Endothelial cell of umbilical vein (primary cell): ENCODE measurements around the gene RBP5. TPM values are rescaled to one million over a fixed set of nuclear protein-coding genes. Genes with fewer than 3 reads are reported as not detected.
A peak's percentile ranks its signal among the peaks of the same experiment; 100 is the strongest.

Source experiments
- BruUV-seq: library from RNA; stranded (reverse); fragments of 400-500 nt; replicated peaks from 2 replicates; lab custom pipeline; 2021; lab: Mats Ljungman, UMichigan
- CTCF ChIA-PET: fragments of 300-600, 350-600 bp; sonication (Branson Sonifier 250); formaldehyde crosslinking; loops from one replicate; lab custom pipeline; 2021; ENCODE audit warnings: antibody characterized with exemption, inconsistent platforms; lab: Charles Lee
- POLR2A ChIA-PET: fragments of 300-600, 350-600 bp; sonication (Branson Sonifier 250); formaldehyde crosslinking; loops from one replicate; lab custom pipeline; 2021; ENCODE audit warnings: antibody characterized with exemption, inconsistent platforms; lab: Charles Lee
- DNase-seq: peaks from one replicate; pipeline ENCODE4 v3.0.0-alpha.2; 2011; ENCODE audit warnings: low read depth, low spot score
- FAIRE-seq: peaks from 2 replicates; lab custom pipeline; 2011; peaks lifted over from hg19 to GRCh38; lab: Jason Lieb, UNC
- H2AFZ ChIP-seq: 2 replicates; pipeline ENCODE4 v1.6.0; 2012; ENCODE audit warnings: low read depth, low read length, control low read depth, inconsistent platforms
- H3K27ac ChIP-seq: 2 replicates; pipeline ENCODE4 v1.5.1; 2011; ENCODE audit warnings: low read depth, mild to moderate bottlenecking, control low read depth, low read length, moderate library complexity; ENCODE audit not compliant: insufficient read depth
- H3K27me3 ChIP-seq, 2 experiments: 2 replicates each; pipeline versions ENCODE4 v1.6.0 to v1.6.1; 2011; ENCODE audit warnings: low read length in 2 of 2, mixed read lengths in 1 of 2; ENCODE audit not compliant: control insufficient read depth in 2 of 2, insufficient read depth in 2 of 2
- H3K36me3 ChIP-seq, 2 experiments: 2 replicates in 1 of 2; 3 replicates in 1 of 2; pipeline ENCODE4 v1.5.1; 2011; ENCODE audit warnings: low read length in 2 of 2, mild to moderate bottlenecking in 1 of 2, moderate library complexity in 1 of 2; ENCODE audit not compliant: control insufficient read depth in 2 of 2, insufficient read depth in 2 of 2; ENCODE audit errors: extremely low read depth in 1 of 2
- H3K4me1 ChIP-seq: 3 replicates; pipeline ENCODE4 v1.5.1; 2011; ENCODE audit warnings: mild to moderate bottlenecking, low read length; ENCODE audit not compliant: control insufficient read depth, insufficient read depth; ENCODE audit errors: extremely low read depth
- H3K4me2 ChIP-seq: 2 replicates; pipeline ENCODE4 v1.6.1; 2011; ENCODE audit warnings: low read length, control low read depth, mixed read lengths; ENCODE audit not compliant: insufficient read depth
- H3K4me3 ChIP-seq, 3 experiments: fragments of 200-600 bp in 1 of 3; sonication (generic), shearing (Covaris generic) in 1 of 3; replicated peaks in 1 of 3; 2 replicates each; pipeline ENCODE4 v1.5.1; 2011 to 2016; ENCODE audit warnings: control low read depth in 3 of 3, low read length in 3 of 3, mild to moderate bottlenecking in 2 of 3, inconsistent platforms in 1 of 3, low read depth in 1 of 3, moderate library complexity in 1 of 3; ENCODE audit not compliant: insufficient read depth in 1 of 3
- H3K79me2 ChIP-seq: 2 replicates; pipeline ENCODE4 v1.6.0; 2012; ENCODE audit warnings: low read length, inconsistent platforms; ENCODE audit not compliant: control insufficient read depth, insufficient read depth
- H3K9ac ChIP-seq: replicated peaks from 2 replicates; pipeline ENCODE3; 2011; ENCODE audit warnings: low read length, control low read depth; ENCODE audit not compliant: insufficient read depth; ENCODE audit errors: extremely low read depth
- H3K9me1 ChIP-seq: replicated peaks from 3 replicates; pipeline ENCODE4 v1.6.0; 2011; ENCODE audit warnings: mild to moderate bottlenecking, low read length; ENCODE audit not compliant: control insufficient read depth, insufficient read depth; ENCODE audit errors: extremely low read depth
- H3K9me3 ChIP-seq: replicated peaks from 2 replicates; pipeline ENCODE4 v1.5.1; 2012; ENCODE audit warnings: low read length, inconsistent platforms; ENCODE audit not compliant: control insufficient read depth, insufficient read depth
- H4K20me1 ChIP-seq: replicated peaks from 2 replicates; pipeline ENCODE3; 2011; ENCODE audit warnings: mild to moderate bottlenecking, low read length; ENCODE audit not compliant: control insufficient read depth, insufficient read depth; ENCODE audit errors: extremely low read depth
- CTCF ChIP-seq, 2 donors: IDR thresholded peaks; 1 replicate in 1 of 2; 2 replicates in 1 of 2; pipeline ENCODE4 v1.5.1; 2011; ENCODE audit warnings: low read length in 2 of 2, mild to moderate bottlenecking in 2 of 2, moderate library complexity in 2 of 2, control low read depth in 1 of 2, inconsistent platforms in 1 of 2, low read depth in 1 of 2; ENCODE audit not compliant: insufficient read depth in 1 of 2; ENCODE audit errors: extremely low read depth in 1 of 2
- EZH2 ChIP-seq: IDR thresholded peaks from 2 replicates; pipeline ENCODE4 v1.6.1; 2012; ENCODE audit warnings: borderline replicate concordance, low read depth, mild to moderate bottlenecking, moderate library complexity, low read length, inconsistent platforms; ENCODE audit not compliant: severe bottlenecking
- FOS ChIP-seq: IDR thresholded peaks from 2 replicates; pipeline ENCODE4 v1.6.1; 2011; ENCODE audit warnings: mild to moderate bottlenecking, low read length, moderate library complexity, borderline replicate concordance; ENCODE audit not compliant: insufficient read depth
- GATA2 ChIP-seq: IDR thresholded peaks from 2 replicates; pipeline ENCODE4 v1.7.0; 2011; ENCODE audit warnings: low read depth, mild to moderate bottlenecking, moderate library complexity, mixed read lengths, low read length; ENCODE audit not compliant: insufficient read length, insufficient read depth
- JUN ChIP-seq: IDR thresholded peaks from 2 replicates; pipeline ENCODE4 v1.6.1; 2011; ENCODE audit warnings: borderline replicate concordance, low read depth; ENCODE audit not compliant: insufficient read length, insufficient read depth
- MAX ChIP-seq: IDR thresholded peaks from 2 replicates; pipeline ENCODE4 v1.6.1; 2011; ENCODE audit not compliant: insufficient read depth, insufficient read length
- MYC ChIP-seq: IDR thresholded peaks from one replicate; pipeline ENCODE4 v1.6.1; 2011; ENCODE audit warnings: mild to moderate bottlenecking, low read depth, low read length
- POLR2A ChIP-seq: IDR thresholded peaks from 2 replicates; pipeline ENCODE4 v1.6.1; 2012; ENCODE audit warnings: low read depth, mild to moderate bottlenecking, control low read depth, low read length
- POLR2AphosphoS5 ChIP-seq: IDR thresholded peaks from 2 replicates; pipeline ENCODE4 v1.6.1; 2012; ENCODE audit warnings: low read depth, mild to moderate bottlenecking, control low read depth, low read length, moderate library complexity; ENCODE audit not compliant: insufficient read depth
- dilution Hi-C: fragments of 300-500 bp; cut with MboI; formaldehyde crosslinking; loops from one replicate; pipeline ENCODE4 v1.15.0; 2019; ENCODE audit warnings: low sequenced_read_pairs; ENCODE audit not compliant: extremely low pct_ligation_motif_present
- intact Hi-C: fragments of 100-400 bp; cut with micrococcal nuclease; formaldehyde crosslinking; loops from one replicate; pipeline ENCODE4 v1.10.0; 2022
- polyA plus RNA-seq, 4 experiments: library from polyadenylated mRNA; depleted of rRNA in 3 of 4; stranded (reverse) in 3 of 4; unstranded in 1 of 4; fragments of >200 nt; gene quantifications; 2 replicates each; pipeline versions ENCODE4 v1.2.1 to v1.2.3, GENCODE V29; 2011 to 2012; ENCODE audit warnings: missing spikeins in 1 of 4
- total RNA-seq: library from RNA; stranded (reverse); gene quantifications from 2 replicates; pipeline ENCODE4 v1.2.3, GENCODE V29; 2021

RBP5 gene
- total and polyA plus RNA-seq, 2 donors (not counting 3 experiments of a cell fraction or from before 2014, with no cell fraction given): 0.12 TPM; not detected in 1

- Histone ChIP-seq H3K4me3 (no peak overlapping the region), H3K4me2 (no peak overlapping the region), H4K20me1 (no peaks in the 10 kb centered on the region), H3K36me3 (no peaks in the 10 kb centered on the region), H3K4me1 (no peaks in the 10 kb centered on the region), H3K27ac (no peak overlapping the region), H3K9me3 (no peaks in the 10 kb centered on the region), H3K79me2 (no peaks in the 10 kb centered on the region), H3K9me1 (no peaks in the 10 kb centered on the region), H3K9ac (no peak overlapping the region), H2AFZ (no peak overlapping the region), H3K27me3 (peaks cover 8 to 34% of the 10 kb centered on the region in 2 experiments)
- no peak for DNase-seq
- CTCF ChIA-PET: no interaction called here
- intact Hi-C loops (no loop called here), dilution Hi-C loops (no loop called here)
- FAIRE-seq: peak; percentile 12
- no peak for TF ChIP-seq POLR2A
- TF ChIP-seq EZH2: no peak
- TF ChIP-seq CTCF (IDR thresholded peaks at IDR 0.05; ENCODE audit: extremely low read depth in 1 of 2, insufficient read depth in 1 of 2, low read depth in 1 of 2, low read length in 2 of 2): no peak
- no peak for TF ChIP-seq FOS
- no peak for TF ChIP-seq POLR2AphosphoS5
- TF ChIP-seq MYC: no peak
- no peak for TF ChIP-seq GATA2
- no peak for TF ChIP-seq JUN
- no peak for TF ChIP-seq MAX
- no TSS peak for BruUV-seq
- POLR2A ChIA-PET: no interaction called here
Observed at GRCh38 chr12:7176595-7176994, 47.9 kb upstream of the RBP5 start.
